HG03066 (cell line): ENCODE measurements around the gene RASA2.
"Not testable (repeated sequence)": the region's sequence is repeated elsewhere in the genome, so short reads cannot be mapped to it uniquely, and the experiment has no call there.

Experiments
- ATAC-seq: cut with Tn5 transposase; IDR thresholded peaks from one replicate; pipeline ENCODE4 v1.9.1; 2021; ENCODE audit warnings: low read depth; ENCODE audit not compliant: unreplicated experiment

Gene RASA2

DNA sequence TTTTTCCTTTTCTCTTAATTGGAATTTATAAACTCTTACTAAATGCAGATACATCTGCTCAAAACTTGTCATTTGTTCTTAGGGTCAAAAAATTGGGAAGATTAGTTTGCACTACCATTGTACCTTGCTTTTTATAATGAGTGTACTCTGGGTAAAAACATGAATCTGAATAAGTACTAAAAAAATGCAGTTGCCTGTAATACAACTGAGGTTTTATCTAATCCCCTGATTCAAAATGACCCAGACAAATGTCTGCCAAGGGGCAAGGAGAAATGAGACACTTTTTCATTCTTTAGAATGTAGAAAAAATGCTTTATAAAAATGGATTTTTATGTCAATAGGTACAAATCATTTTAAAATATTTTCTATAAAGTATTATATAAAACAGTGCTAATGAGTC is 42.4 kb downstream of the RASA2 start:
- no peak for ATAC-seq

DNA sequence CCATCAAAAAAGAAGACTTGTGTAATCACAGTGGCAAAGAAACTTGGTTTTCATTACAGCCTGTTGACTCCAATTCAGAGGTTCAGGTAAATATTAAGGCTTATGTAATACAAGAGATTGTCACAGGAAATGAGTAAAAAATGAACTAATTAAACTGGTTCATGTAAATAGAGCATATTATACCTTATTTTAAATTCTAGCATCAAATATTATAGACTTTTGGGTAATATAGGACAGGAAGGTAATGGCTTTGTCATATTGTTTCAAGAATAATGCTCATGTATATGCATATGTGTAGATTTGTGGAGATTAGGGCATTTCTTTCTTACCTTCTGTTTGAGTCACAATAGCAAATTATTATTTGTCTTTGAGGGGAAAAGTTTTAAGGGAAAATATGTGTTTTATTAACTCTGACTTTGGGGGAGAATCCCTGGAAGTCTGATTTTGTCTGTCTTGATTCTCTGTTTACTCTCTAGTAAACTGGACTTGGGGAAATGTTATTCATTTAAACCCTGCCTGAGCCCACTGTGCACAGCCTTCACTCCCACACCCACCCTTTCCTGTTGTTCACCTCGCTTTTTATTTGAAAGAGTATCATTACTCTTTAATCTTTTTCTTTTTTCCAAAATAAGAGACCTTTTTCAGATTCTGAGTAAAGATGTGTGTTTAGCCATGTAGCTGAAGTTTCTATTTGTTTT is 43.0 kb downstream of the RASA2 start:
- no peak for ATAC-seq

DNA sequence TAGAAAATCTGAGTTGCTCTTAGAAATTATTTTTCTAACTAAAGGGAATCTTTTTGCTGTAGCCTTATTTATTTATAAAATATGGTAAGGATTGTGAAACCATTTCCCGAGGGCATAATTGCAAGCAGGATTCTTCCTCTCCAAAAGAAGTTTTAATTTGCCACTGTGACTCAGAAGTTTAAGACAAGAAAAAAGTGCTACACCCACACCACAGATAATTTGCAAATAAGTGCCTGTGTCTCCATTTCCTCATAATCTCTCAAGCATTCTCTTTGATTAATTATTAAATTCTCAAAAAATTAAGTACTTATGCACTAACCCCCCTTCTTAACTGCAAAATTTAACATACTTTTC is 43.6 kb downstream of the RASA2 start:
- ATAC-seq: no peak

DNA sequence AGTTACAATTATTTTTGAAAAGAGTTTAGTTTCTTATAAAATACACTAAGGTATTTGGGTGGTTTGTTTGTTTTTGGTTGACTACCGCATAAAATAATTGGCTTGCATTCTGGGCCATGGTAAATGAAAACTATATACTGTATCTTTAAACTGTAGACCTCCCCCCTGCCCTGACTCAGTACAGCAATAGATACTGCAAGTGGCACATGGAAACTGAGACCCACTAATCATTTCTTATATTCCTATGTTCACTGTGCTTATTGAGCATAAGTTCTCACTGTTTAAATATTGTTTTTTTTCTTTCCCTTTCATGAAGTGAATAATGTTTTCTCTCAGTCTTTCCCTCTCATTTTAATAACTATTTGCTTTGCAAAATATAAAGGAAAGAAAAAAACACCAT is 45.8 kb downstream of the RASA2 start:
- ATAC-seq: no peak

DNA sequence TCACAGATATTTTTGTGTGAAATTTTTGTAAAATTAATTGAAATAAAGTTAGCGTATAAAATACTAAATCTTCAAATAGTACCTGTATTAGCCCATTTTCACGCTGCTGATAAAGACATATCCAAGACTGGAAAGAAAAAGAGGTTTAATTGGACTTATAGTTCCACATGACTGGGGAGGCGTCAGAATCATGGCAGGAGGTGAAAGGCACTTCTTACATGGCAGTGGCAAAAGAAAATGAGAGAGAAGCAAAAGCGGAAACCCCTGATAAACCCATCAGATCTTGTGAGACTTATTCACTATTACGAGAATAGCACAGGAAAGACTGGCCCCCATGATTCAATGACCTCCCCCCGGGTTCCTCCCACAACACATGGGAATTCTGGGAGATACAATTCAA is 49.2 kb downstream of the RASA2 start:
- ATAC-seq: not testable (repeated sequence)

DNA sequence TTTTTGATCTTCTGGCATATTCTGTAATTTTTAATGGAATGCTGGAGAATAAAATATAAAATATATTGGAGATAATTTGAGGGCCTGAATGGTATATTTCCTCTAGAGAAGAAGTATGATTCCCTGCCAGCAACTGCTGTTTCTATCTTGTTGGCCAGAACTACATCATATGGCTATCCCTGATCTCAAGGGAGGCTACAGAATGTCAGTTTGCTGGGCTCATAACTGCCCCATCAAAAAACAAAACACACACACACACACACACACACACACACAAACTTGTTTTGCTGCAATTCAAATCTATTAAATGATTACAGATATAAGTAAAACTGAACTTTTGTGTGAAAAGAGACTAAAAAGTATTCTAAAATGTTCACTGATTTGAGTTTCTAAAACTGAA is 51.0 kb downstream of the RASA2 start:
- no peak for ATAC-seq

DNA sequence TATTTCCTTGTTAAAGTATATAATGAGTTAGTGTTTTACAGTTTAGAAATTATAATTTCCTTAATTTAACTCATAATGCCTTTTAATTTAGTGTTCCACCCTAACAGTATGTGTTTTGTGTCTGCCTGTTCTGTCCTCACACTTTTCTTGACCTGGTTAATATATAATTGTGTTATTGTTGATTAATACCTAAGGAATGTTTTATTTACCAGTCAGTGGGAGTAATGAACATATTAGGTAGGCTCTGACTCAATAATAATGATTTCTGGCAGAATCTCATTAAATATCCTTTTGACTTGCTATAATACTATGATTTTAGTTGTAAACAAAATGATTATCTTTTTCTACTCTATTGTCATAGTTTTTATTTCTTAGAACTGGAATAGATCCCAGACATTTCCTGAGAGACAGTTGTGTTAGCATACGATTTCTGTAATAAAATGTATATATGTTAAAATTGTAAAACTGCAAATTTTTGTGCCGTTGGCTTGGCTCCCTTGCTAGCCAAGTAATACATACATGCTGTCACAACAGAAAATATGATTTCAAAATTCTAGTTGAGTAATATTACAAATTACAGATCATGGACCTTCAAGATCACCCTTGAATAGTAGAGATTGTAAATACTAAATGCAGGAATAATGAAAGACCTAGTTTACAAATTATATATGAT is 51.9 kb downstream of the RASA2 start:
- ATAC-seq: no peak

DNA sequence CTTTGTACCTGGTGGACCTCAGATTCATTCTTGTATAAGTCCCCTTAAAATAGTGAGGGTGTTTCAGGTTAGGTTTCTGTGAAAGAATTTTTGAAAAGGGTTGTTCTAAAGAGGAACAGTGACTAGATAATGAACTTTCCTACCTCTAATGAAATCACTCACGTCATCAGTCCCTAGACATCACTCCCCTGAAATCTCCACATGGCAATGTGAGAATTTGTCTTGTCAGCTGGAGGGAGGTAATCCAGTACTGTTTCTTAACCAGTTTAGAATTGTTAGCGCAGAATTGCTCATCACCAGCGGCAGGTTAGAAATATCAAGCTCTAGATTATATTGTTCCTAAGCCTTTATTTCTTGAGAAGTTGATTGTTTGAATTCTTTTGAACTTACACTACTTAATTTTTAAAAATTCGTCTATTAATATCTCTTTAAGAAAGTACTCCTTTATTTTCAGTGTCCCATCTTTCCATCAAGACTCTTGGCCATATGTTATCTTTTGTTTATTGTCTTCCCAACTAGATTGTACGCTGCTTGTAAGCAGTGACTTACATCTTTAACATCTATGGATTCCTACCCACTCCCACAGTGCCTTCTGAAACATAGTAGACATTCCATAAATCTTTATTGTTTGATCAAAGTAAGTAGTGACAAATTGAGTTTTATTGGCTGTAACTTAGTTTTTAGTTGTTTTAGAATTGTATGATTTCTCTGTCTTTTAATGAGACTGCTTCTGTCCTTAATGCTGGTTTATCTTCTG is 52.8 kb downstream of the RASA2 start:
- no peak for ATAC-seq

DNA sequence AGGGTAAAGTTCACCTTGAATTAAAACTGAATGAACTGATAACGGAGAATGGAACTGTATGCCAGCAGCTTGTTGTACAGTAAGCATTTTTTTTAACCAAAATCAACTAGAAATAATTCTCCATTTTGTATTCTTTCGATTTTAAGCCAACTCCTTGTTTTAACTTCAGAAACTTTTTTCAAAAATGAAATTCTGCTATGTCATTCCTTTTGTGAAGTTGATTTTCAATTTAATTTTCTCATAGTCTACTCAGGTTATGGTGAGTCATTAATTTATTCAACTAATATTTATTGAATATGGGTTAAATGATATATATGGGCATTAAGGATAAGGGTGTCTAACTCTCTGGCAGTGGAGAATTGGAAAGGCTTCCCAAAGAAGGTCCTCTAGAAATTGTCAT is 53.7 kb downstream of the RASA2 start:
- no peak for ATAC-seq

DNA sequence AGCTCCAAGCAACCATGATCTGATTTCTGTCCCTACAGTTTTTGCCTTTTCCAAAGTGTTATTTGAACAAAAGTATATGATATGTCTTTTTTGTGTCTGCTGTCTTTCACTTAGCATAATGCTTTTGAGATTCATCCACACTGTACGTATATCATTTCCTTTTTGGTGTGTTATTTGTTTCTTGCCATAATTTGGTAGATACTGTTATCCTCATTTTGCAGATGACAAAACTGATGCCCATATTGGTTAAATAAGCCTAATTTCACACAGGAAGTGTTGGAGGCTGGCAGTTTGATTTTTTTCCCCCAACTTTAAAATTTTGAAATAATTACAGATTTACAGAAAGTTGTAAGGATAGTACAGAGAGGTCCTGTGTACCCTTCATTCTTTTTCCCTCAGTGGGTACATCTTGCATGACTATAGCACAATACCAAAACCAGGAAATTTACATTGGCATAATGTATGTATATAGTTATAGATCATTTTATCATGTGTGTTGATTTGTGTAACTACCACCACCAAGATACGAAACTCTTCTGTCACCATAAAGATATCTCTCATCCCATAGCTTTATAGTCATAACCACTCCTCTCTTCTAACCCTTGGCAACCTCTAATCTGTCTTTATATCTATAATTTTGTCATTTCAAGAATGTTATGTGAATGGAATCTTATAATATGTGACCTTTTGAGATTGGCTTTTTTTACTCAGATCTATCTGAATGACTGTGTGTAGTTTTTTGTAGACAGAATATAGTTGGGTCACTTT is 55.6 kb downstream of the RASA2 start:
- no peak for ATAC-seq

DNA sequence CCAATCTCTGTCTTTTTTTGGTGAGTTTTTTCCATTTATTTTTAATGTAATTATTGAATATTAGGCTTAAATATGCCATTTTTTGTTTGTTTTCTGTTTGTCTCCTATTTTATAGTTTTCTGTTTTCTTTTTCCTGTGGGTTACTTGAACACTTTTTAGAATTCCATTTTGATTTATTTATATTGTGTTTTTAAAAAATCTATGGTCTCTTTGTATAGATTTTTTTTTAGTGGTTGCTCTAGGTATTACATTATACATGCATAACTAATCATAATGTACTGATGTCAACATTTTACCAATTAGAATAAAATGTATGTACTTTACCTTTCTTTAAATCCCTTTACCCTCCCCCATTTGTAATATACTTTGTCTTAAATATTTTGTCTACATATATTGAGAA is 56.2 kb downstream of the RASA2 start:
- no peak for ATAC-seq

DNA sequence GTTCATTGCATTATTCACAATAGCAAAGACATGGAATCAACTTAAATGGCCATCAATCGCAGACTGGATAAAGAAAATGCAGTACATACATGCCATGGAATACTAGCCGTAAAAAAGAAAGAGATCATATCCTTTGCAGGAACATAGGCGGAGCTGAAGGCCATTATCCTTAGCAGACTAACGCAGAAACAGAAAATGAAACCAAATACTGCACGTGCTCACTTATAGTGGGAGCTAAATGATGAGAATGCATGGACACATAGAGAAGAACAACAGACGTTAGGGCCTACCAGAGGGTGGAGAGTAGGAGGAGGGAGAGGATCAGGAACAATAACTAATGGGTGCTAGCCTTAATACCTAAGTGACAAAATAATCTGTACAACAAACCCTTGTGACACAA is 57.9 kb downstream of the RASA2 start:
- ATAC-seq: no peak

DNA sequence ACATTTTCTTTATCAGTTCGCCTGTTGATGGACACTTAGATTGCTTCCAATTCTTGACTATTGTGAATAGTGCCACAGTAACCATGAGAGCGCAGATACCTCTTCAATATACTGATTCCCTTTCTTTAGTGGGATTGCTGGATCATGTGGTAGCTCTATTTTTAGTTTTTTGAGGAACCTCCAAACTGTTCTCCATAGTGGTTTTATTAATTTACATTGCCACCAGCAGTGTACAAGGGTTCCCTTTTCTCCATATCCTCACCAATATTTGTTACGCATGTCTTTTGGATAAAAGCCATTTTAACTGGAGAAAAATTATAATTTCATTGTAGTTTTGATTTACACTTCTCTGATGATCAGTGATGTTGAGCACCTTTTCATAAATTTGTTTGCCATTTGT is 59.3 kb downstream of the RASA2 start:
- no peak for ATAC-seq

DNA sequence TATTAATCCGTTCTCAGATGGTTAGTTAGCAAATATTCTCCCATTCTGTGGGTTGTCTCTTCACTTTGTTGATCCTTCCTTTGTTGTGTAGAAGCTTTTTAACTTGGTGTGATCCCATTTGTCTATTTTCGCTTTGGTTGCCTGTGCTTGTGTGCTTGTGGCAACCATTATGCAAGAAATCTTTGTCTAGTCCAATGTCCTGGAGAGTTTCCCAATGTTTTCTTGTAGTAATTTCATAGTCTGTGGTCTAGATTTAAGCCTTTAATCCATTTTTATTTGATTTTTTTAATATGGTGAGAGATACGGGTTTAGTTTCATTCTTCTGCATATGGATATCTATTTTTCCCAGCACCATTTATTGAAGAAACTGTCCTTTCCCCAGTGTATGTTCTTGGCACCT is 59.8 kb downstream of the RASA2 start:
- no peak for ATAC-seq

DNA sequence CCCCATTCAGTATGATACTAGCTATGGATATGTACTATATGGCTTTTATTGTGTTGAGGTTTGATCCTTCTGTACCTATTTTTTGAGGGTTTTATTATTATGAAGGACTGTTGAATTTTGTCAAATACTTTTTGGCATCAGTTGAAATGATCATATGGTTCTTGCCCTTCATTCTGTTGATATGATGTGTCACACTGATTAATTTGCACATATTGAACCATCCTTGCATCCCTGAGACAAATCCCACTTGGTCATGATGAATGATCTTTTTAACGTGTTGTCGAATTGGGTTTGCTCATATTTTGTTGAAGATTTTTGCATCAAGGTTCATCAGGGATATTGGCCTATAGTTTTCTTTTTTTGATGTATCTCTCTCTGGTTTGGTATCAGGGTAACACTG is 61.0 kb downstream of the RASA2 start:
- no peak for ATAC-seq

DNA sequence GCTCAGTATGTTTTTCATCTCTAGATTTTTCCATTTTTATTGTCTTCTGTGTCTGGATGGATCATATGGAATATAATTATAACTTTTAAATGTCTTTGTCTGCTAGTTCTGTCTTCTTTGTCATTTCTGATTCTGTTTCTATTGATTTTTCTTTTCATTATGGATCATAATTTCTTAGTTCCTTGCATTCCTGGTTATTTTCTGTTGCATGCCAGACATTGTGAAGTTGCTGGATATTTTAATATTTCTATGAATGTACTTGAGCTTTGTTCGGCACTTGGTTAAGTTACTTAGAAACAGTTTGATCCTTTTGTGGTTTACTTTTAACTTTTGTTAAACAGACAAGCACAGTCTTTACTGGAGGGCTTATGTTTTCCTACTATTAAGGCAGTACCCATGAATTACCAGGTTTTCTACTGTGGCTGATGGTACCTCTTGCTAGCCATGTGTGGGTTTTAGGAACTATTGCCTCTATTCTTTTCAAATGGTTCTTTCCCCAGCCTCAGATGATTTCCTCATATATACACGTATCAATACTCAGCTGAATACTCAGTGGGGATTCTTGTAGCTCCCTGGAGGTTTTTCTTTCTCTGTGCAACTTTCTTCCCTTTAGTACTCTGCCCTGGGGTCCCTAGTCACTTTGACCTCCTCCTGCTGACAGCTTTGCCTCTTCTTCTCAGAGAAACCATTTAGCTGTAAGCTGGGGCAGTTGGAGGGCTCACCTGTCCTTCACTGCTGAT is 64.3 kb downstream of the RASA2 start:
- ATAC-seq: no peak

DNA sequence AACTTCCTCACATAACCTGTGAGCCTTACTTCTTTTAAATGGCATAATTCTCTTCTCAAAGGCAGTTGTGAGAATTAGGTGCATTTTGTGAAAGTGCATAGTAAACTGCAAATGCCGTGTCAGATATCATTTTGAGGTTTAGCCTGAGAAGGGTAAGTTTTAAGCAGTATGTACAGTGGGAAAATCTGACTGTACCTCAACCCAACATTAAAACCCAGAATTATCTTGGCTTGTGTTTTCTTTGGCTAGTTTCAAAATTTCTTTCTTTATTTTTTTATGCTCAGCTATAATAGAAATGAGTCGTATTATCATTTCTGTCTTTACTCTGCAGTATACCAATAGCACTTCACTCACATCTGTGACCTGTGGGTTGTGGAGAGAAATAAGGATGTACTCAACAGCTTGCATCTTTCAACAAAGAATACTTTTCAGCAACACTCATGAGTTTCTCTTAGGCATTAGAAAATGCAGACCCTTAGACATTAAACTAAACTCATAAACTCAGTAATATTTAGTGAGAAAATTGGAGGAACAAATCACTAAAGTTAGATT is 65.7 kb downstream of the RASA2 start:
- ATAC-seq: no peak

DNA sequence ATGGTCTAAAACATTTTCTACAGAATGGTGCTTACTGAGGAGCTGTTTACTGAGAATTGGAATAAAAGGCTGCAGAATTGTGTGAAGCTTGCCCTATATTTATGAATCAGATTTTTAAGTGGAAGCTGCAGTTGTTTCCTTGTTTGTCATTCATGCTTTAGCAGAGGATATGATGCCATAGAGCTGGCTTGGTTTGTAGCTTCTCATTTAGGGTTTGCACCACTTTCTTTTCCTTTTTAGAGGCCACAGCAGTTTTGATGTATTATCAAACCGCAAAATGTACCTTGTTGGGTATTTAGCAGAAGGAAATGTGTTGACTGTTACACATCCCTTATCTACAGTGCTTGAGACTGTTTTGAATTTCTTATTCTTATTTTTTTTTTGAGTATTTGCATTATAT is 66.2 kb downstream of the RASA2 start:
- ATAC-seq: no peak

DNA sequence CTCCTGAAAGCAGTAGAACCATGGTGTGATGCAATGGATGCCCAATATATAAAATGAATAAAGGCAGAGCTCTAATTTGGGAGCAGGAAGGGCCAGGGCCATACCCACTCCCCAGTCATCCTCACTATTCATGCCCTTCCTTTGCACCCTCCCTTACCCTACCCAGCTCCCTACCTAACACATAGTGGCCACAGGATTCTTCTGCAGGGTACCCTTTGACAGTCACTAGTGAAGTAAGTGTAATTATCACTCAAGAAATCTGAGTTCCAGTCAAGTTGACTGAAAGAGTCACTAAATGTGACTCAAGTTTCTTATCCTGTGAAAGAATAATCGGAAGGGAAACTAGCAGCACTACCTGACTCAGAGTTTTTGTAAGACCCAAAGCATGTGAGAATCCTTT is 69.2 kb downstream of the RASA2 start:
- ATAC-seq: no peak

DNA sequence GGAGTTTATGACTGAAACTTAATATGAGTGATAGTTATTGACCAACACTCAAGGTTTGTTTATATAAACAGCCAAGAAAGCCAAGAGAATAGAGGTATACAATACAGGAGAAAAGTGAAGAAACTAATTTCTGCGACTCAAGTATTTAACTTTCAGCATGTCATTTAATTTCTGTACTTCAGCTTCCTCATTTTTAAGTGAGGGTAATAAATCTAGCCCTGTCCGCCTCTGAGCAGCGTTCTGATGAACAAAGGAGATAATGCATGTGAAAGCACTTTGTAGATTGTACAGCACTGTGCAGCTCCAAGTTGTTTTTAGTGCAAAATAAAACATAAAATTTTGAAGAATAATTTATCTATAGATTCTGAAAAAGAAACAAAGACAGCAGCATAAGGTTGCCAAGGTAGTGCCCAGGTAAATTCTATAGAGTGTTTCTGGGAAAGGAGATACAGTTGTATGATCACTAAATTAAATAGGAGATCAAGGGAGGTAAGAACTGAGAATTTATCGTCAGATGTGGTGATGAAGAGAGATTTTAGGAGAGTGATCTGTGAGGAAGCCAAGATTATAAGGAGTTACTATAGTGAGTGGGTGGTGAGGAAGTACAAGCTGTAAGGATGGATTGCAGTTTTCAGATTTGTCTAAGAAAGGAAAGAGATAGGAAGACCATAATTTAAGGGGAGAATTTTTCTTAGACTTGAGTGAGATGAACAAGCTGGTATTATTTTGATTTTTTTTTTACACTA is 71.3 kb downstream of the RASA2 start:
- ATAC-seq: no peak
